ENCODE results near the gene LINGO3. TPM values are rescaled to one million over a fixed set of nuclear protein-coding genes. Genes with fewer than 3 reads are reported as not detected.

LINGO3 gene
- total and polyA plus RNA-seq, 2 donors (not counting 3 experiments of a cell fraction or from before 2014, with no cell fraction given), result not detected

DNA sequence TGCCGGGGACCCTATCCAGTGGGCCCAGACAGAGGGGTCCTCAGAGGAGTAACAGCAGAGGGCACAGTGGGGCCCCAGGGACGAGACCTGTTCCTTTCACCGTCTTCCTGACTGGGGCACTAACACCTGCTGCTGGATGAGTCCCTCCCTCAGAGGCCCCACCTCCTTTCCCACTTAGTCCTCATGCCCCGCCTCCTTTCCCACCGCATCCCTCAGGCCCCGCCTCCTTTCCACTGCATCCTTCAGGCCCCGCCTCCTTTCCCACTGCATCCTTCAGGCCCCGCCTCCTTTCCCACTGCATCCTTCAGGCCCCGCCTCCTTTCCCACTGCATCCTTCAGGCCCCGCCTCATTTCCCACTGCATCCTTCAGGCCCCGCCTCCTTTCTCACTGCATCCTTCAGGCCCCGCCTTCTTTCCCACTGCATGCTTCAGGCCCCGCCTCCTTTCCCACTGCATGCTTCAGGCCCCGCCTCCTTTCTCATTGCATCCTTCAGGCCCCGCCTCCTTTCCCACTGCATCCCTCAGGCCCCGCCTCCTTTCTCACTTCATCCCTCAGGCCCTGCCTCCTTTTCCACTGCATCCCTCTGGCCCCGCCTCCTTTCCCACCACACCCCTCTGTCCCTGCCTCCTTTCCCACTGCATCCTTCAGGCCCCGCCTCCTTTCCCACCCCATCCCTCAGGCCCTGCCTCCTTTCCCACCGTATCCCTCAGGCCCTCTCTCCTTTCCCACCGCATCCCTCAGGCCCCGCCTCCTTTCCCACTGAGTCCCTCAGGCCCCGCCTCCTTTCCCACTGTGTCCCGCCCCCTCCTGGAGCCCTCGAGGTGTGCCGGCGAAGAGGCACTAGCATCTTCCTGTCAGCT is 27.3 kb upstream of the LINGO3 start:
- no peaks in the 10 kb centered on the region for H3K27me3 ChIP-seq (ENCODE audit: control insufficient read depth in 2 of 2, insufficient read depth in 2 of 2, low read length in 2 of 2)
- no peaks in the 10 kb centered on the region for H3K4me1 ChIP-seq (ENCODE audit: control insufficient read depth, extremely low read depth, insufficient read depth, low read length)
- no peaks in the 10 kb centered on the region for H3K36me3 ChIP-seq (ENCODE audit: control insufficient read depth in 2 of 2, extremely low read depth in 1 of 2, insufficient read depth in 2 of 2, low read length in 2 of 2)
- BruUV-seq (replicated peaks), result no TSS peak
- no peak overlapping the region for H2AFZ ChIP-seq (ENCODE audit: low read depth, low read length)
- FAIRE-seq, result no peak
- intact Hi-C loops (cut with micrococcal nuclease) (no loop called here), dilution Hi-C loops (cut with MboI; ENCODE audit: extremely low pct_ligation_motif_present, low sequenced_read_pairs) (no loop called here)
- H3K4me2 ChIP-seq (ENCODE audit: insufficient read depth, low read length), result no peak overlapping the region
- ChIA-PET POLR2A (no interaction called here), CTCF (no interaction called here)
- H3K9me1 ChIP-seq (replicated peaks; ENCODE audit: control insufficient read depth, extremely low read depth, insufficient read depth, low read length), result no peaks in the 10 kb centered on the region
- H3K27ac ChIP-seq (ENCODE audit: insufficient read depth, low read depth, low read length), result no peak overlapping the region
- TF ChIP-seq CTCF (IDR thresholded peaks at IDR 0.05; ENCODE audit: extremely low read depth in 1 of 2, insufficient read depth in 1 of 2, low read depth in 1 of 2, low read length in 2 of 2), result no peak
- TF ChIP-seq MYC (IDR thresholded peaks at IDR 0.05; ENCODE audit: low read depth, low read length), result no peak
- no peak for TF ChIP-seq POLR2A (IDR thresholded peaks at IDR 0.05; ENCODE audit: low read depth, low read length)
- no peak for TF ChIP-seq JUN (IDR thresholded peaks at IDR 0.05; ENCODE audit: borderline replicate concordance, insufficient read depth, insufficient read length, low read depth)
- no peak for TF ChIP-seq EZH2 (IDR thresholded peaks at IDR 0.05; ENCODE audit: borderline replicate concordance, low read depth, low read length, severe bottlenecking)
- no peak for TF ChIP-seq GATA2 (IDR thresholded peaks at IDR 0.05; ENCODE audit: insufficient read depth, insufficient read length, low read depth, low read length)
- TF ChIP-seq, protein P1, sequence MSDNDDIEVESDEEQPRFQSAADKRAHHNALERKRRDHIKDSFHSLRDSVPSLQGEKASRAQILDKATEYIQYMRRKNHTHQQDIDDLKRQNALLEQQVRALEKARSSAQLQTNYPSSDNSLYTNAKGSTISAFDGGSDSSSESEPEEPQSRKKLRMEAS (IDR thresholded peaks at IDR 0.05; ENCODE audit: insufficient read depth, insufficient read length), result no peak
- TF ChIP-seq FOS (IDR thresholded peaks at IDR 0.05; ENCODE audit: borderline replicate concordance, insufficient read depth, low read length), result no peak
- no peak for TF ChIP-seq POLR2AphosphoS5 (IDR thresholded peaks at IDR 0.05; ENCODE audit: insufficient read depth, low read depth, low read length)
- H4K20me1 ChIP-seq (replicated peaks; ENCODE audit: control insufficient read depth, extremely low read depth, insufficient read depth, low read length), result no peaks in the 10 kb centered on the region
- no peak for DNase-seq (ENCODE audit: low read depth, low spot score)
- no peaks in the 10 kb centered on the region for H3K9me3 ChIP-seq (replicated peaks; ENCODE audit: control insufficient read depth, insufficient read depth, low read length)
- H3K4me3 ChIP-seq (replicated peaks in 1 of 3; ENCODE audit: insufficient read depth in 1 of 3, low read depth in 1 of 3, low read length in 3 of 3), result no peak overlapping the region
- peaks cover 17% of the 10 kb centered on the region for H3K79me2 ChIP-seq (ENCODE audit: control insufficient read depth, insufficient read depth, low read length)
- no peak overlapping the region for H3K9ac ChIP-seq (replicated peaks; ENCODE audit: extremely low read depth, insufficient read depth, low read length)

All from endothelial cell of umbilical vein (primary cell).